ENCODE data around the gene ADGRB2. TPM values are rescaled to one million over a fixed set of nuclear protein-coding genes. Genes with fewer than 3 reads are reported as not detected.

ADGRB2 gene
- total RNA-seq, 4 donors from 2014 or later = 0.18 to 2.1 (median 0.86) TPM

GRCh38 chr1:31678681-31679080 is 85.5 kb downstream of the ADGRB2 start:
- TF ChIP-seq POLR2A (IDR thresholded peaks at IDR 0.05) = no peak
- TF ChIP-seq, protein P1, sequence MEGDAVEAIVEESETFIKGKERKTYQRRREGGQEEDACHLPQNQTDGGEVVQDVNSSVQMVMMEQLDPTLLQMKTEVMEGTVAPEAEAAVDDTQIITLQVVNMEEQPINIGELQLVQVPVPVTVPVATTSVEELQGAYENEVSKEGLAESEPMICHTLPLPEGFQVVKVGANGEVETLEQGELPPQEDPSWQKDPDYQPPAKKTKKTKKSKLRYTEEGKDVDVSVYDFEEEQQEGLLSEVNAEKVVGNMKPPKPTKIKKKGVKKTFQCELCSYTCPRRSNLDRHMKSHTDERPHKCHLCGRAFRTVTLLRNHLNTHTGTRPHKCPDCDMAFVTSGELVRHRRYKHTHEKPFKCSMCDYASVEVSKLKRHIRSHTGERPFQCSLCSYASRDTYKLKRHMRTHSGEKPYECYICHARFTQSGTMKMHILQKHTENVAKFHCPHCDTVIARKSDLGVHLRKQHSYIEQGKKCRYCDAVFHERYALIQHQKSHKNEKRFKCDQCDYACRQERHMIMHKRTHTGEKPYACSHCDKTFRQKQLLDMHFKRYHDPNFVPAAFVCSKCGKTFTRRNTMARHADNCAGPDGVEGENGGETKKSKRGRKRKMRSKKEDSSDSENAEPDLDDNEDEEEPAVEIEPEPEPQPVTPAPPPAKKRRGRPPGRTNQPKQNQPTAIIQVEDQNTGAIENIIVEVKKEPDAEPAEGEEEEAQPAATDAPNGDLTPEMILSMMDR (IDR thresholded peaks at IDR 0.05) = no peak
- 85 to 89% methylated on average over 4 of the region's 4 CpGs for WGBS, 2 donors

GRCh38 chr1:31677949-31678348 is 86.2 kb downstream of the ADGRB2 start:
- no peaks in the 10 kb centered on the region for H3K27me3 ChIP-seq
- H3K27ac ChIP-seq = no peak overlapping the region
- H3K9me3 ChIP-seq = no peaks in the 10 kb centered on the region
- peaks cover 0 to 12% (median 0%) of the 10 kb centered on the region in 3 donors for H3K4me1 ChIP-seq
- H3K36me3 ChIP-seq = peaks cover 0 to 27% (median 0%) of the 10 kb centered on the region in 3 donors
- intact Hi-C loops (cut with DNase I) = no loop called here
- DNase-seq = no peak
- H3K4me3 ChIP-seq = no peak overlapping the region
- WGBS, 2 donors = 60 to 83% methylated on average over 1 to 3 of the region's 6 CpGs
- TF ChIP-seq POLR2A (IDR thresholded peaks at IDR 0.05) = no peak
- TF ChIP-seq, protein P1 (IDR thresholded peaks at IDR 0.05) = no peak

More at GRCh38 chr1:31678681-31679080, 85.5 kb downstream of the ADGRB2 start:
- Histone ChIP-seq H3K4me3 (no peak overlapping the region), H3K9me3 (no peaks in the 10 kb centered on the region), H3K4me1 (peaks cover 0 to 6% (median 0%) of the 10 kb centered on the region in 3 donors), H3K27ac (no peak overlapping the region), H3K27me3 (no peaks in the 10 kb centered on the region), H3K36me3 (peaks cover 0 to 34% (median 0%) of the 10 kb centered on the region in 3 donors)
- intact Hi-C loops (cut with DNase I) = no loop called here
- DNase-seq = no peak

- intact Hi-C loops (cut with DNase I) = no loop called here
- Histone ChIP-seq H3K27ac (no peak overlapping the region), H3K4me1 (peaks cover 0 to 16% (median 0%) of the 10 kb centered on the region in 3 donors), H3K27me3 (no peaks in the 10 kb centered on the region), H3K36me3 (peaks cover 0 to 21% (median 0%) of the 10 kb centered on the region in 3 donors), H3K9me3 (no peaks in the 10 kb centered on the region), H3K4me3 (no peak overlapping the region)
- TF ChIP-seq, protein P1 (IDR thresholded peaks at IDR 0.05) = no peak
- TF ChIP-seq POLR2A (IDR thresholded peaks at IDR 0.05) = no peak
- DNase-seq = no peak
- 50 to 83% methylated on average over 1 to 2 of the region's 3 CpGs for WGBS, 2 donors
These were observed 86.7 kb downstream of the ADGRB2 start for GRCh38 chr1:31677401-31677800.

Small RNAs within 50 kb of the gene (small RNA-seq; reads per million reads assigned to genes)
- 0 reads per million in 4 donors for gene MIR4254

Other genes starting within 250 kb of the ADGRB2 start
- gene TINAGL1, start 187.8 kb downstream of the ADGRB2 start, total RNA-seq = 10 to 100 TPM; 24.5 to 56.4 (median 44.6) TPM
- under 1 TPM in 1 of 4 donors, not detected in 3; 0.22 TPM for gene HCRTR1, start 146.7 kb downstream of the ADGRB2 start, total RNA-seq
- gene PEF1, start 119.5 kb downstream of the ADGRB2 start, total RNA-seq = 10 to 100 TPM; 59.1 to 69.8 (median 63.6) TPM
- gene COL16A1, start 60.3 kb downstream of the ADGRB2 start, total RNA-seq = 10 to 100 TPM in 2 of 4 donors, 1 to 10 TPM in 2; 8.8 to 35.5 (median 16.4) TPM
- under 1 TPM in 3 of 4 donors, not detected in 1; 0.18 to 0.40 (median 0.38) TPM for gene SPOCD1, start 51.7 kb upstream of the ADGRB2 start, total RNA-seq
- gene PTP4A2, start 174.0 kb upstream of the ADGRB2 start, total RNA-seq = 100 to 1,000 TPM in 3 of 4 donors, 10 to 100 TPM in 1; 71.4 to 122 (median 108) TPM
- gene KHDRBS1, start 249.5 kb upstream of the ADGRB2 start, total RNA-seq = 10 to 100 TPM; 56.5 to 72.4 (median 70.8) TPM

Data from esophagus squamous epithelium (tissue), 5 donors.